Measurements from ENCODE around the gene CMBL.

GRCh38 chr5:10275460-10275859, 32.2 kb downstream of the CMBL start:
- no peak for TF ChIP-seq POLR2A (IDR thresholded peaks at IDR 0.05; ENCODE audit: low read depth, low read length)
- no peak for TF ChIP-seq POLR2AphosphoS5 (IDR thresholded peaks at IDR 0.05; ENCODE audit: low read depth, low read length)

Data from GM12892 (cell line).